ENCODE data around the gene TUSC2. TPM values are rescaled to one million over a fixed set of nuclear protein-coding genes. Genes with fewer than 3 reads are reported as not detected.

The TUSC2 gene
- total and polyA plus RNA-seq, 2 donors (not counting 1 experiment from before 2014, with no cell fraction given) = 28.2 to 29.3 TPM

- peaks cover 0 to 3% of the 10 kb centered on the region in 2 experiments for H3K36me3 ChIP-seq (replicated peaks in 1 of 2; ENCODE audit: control extremely low read depth in 1 of 2, control insufficient read depth in 1 of 2, extremely low read depth in 1 of 2, insufficient read depth in 2 of 2, low read length in 1 of 2)
- ChIA-PET CTCF (interaction anchor here (1.3 to 2.0 kb wide), 2 partner anchors 12 to 224 kb away, joined by 3 to 6 read pairs; no protein-coding TSS in a partner anchor), POLR2A (interaction anchor here (0.6 kb wide), 1 partner anchor 26 kb away, joined by 5 read pairs; no protein-coding TSS in a partner anchor)
- H4K20me1 ChIP-seq (ENCODE audit: control insufficient read depth, insufficient read depth, low read length, poor library complexity, severe bottlenecking) = no peaks in the 10 kb centered on the region
- H3K27me3 ChIP-seq (replicated peaks in 1 of 4; ENCODE audit: control extremely low read depth in 1 of 4, control insufficient read depth in 3 of 4, insufficient read depth in 4 of 4, low read length in 3 of 4) = no peaks in the 10 kb centered on the region
- Mint-ChIP-seq H3K4me1 (peaks cover 44% of the 10 kb centered on the region), H3K4me3 (no peak overlapping the region), H3K27ac (peak overlapping the region; percentile 72), H3K27me3 (no peaks in the 10 kb centered on the region), H3K9me3 (ENCODE audit: insufficient read depth) (no peaks in the 10 kb centered on the region)
- no peak overlapping the region for H3K27ac ChIP-seq (ENCODE audit: low read length in 2 of 2)
- H3K79me2 ChIP-seq (ENCODE audit: control insufficient read depth, insufficient read depth, low read length) = no peaks in the 10 kb centered on the region
- 92% methylated on average over 11 of the region's 11 CpGs for WGBS (ENCODE audit: insufficient coverage)
- H3K9ac ChIP-seq (ENCODE audit: low read length) = no peak overlapping the region
- no peak overlapping the region for H3K4me3 ChIP-seq (ENCODE audit: control extremely low read depth in 1 of 5, extremely low read depth in 1 of 5, insufficient read depth in 1 of 5, low read depth in 2 of 5, low read length in 4 of 5)
- H3K9me3 ChIP-seq (ENCODE audit: control extremely low read depth in 1 of 3, control insufficient read depth in 2 of 3, insufficient read depth in 1 of 3, low read length in 2 of 3) = peaks cover 0 to 3% (median 0%) of the 10 kb centered on the region in 3 donors
- H3K4me1 ChIP-seq (ENCODE audit: control insufficient read depth in 2 of 2, insufficient read depth in 2 of 2, low read length in 2 of 2) = peaks cover 25 to 57% of the 10 kb centered on the region in 2 donors
- no peak for ATAC-seq (ENCODE audit: low read depth)
- no peak for DNase-seq
- intact Hi-C loops (cut with micrococcal nuclease) = no loop called here
- TF ChIP-seq CTCF (IDR thresholded peaks at IDR 0.05) = no peak
- TF ChIP-seq EZH2 (IDR thresholded peaks at IDR 0.05; ENCODE audit: borderline replicate concordance, insufficient read depth, low read depth, low read length, poor library complexity, severe bottlenecking) = no peak
- peak overlapping the region; percentile 26 for H3K4me2 ChIP-seq (replicated peaks; ENCODE audit: low read depth, low read length, poor library complexity, severe bottlenecking)
- H2AFZ ChIP-seq (ENCODE audit: insufficient read depth, low read depth, low read length, poor library complexity, severe bottlenecking) = no peak overlapping the region
Observed at GRCh38 chr3:50318163-50318562, 9.9 kb downstream of the TUSC2 start.

GRCh38 chr3:50317300-50317699, 10.7 kb downstream of the TUSC2 start:
- ATAC-seq (ENCODE audit: low read depth) = no peak
- Histone ChIP-seq H2AFZ (ENCODE audit: insufficient read depth, low read depth, low read length, poor library complexity, severe bottlenecking) (no peak overlapping the region), H3K36me3 (replicated peaks in 1 of 2; ENCODE audit: control extremely low read depth in 1 of 2, control insufficient read depth in 1 of 2, extremely low read depth in 1 of 2, insufficient read depth in 2 of 2, low read length in 1 of 2) (peaks cover 0 to 3% of the 10 kb centered on the region in 2 experiments), H3K27ac (ENCODE audit: low read length in 2 of 2) (peak overlapping the region in 1 of 2 donors; percentile 4), H3K79me2 (ENCODE audit: control insufficient read depth, insufficient read depth, low read length) (no peaks in the 10 kb centered on the region), H3K4me1 (ENCODE audit: control insufficient read depth in 2 of 2, insufficient read depth in 2 of 2, low read length in 2 of 2) (peaks cover 25 to 53% of the 10 kb centered on the region in 2 donors), H4K20me1 (ENCODE audit: control insufficient read depth, insufficient read depth, low read length, poor library complexity, severe bottlenecking) (no peaks in the 10 kb centered on the region), H3K9me3 (ENCODE audit: control extremely low read depth in 1 of 3, control insufficient read depth in 2 of 3, insufficient read depth in 1 of 3, low read length in 2 of 3) (peaks cover 0 to 3% (median 0%) of the 10 kb centered on the region in 3 donors), H3K27me3 (replicated peaks in 1 of 4; ENCODE audit: control extremely low read depth in 1 of 4, control insufficient read depth in 3 of 4, insufficient read depth in 4 of 4, low read length in 3 of 4) (no peaks in the 10 kb centered on the region), H3K4me3 (ENCODE audit: control extremely low read depth in 1 of 5, extremely low read depth in 1 of 5, insufficient read depth in 1 of 5, low read depth in 2 of 5, low read length in 4 of 5) (no peak overlapping the region), H3K4me2 (replicated peaks; ENCODE audit: low read depth, low read length, poor library complexity, severe bottlenecking) (no peak overlapping the region), H3K9ac (ENCODE audit: low read length) (no peak overlapping the region)
- POLR2A ChIA-PET = interaction anchor here (0.6 to 1.3 kb wide), 2 partner anchors 18 to 370 kb away, joined by 3 to 4 read pairs; no protein-coding TSS in a partner anchor
- Mint-ChIP-seq H3K4me3 (no peak overlapping the region), H3K4me1 (peaks cover 39% of the 10 kb centered on the region), H3K27me3 (no peaks in the 10 kb centered on the region), H3K27ac (no peak overlapping the region), H3K9me3 (ENCODE audit: insufficient read depth) (no peaks in the 10 kb centered on the region)
- 88% methylated on average over 2 of the region's 6 CpGs for WGBS (ENCODE audit: insufficient coverage)
- TF ChIP-seq CTCF (IDR thresholded peaks at IDR 0.05) = no peak
- TF ChIP-seq EZH2 (IDR thresholded peaks at IDR 0.05; ENCODE audit: borderline replicate concordance, insufficient read depth, low read depth, low read length, poor library complexity, severe bottlenecking) = no peak
- CTCF ChIA-PET = no interaction called here
- no peak for DNase-seq
- intact Hi-C loops (cut with micrococcal nuclease) = no loop called here
